Lower leg skin (tissue), 3 donors: Measurements from ENCODE around the gene ABTB2.

Experiments
- POLR2A ChIP-seq, 2 donors: fragments of 450-650 bp; IDR thresholded peaks; one replicate each; pipeline ENCODE4 v1.6.1; 2016 to 2017; ENCODE audit warnings: antibody characterized with exemption in 2 of 2, mild to moderate bottlenecking in 1 of 2, moderate library complexity in 1 of 2
- TF ChIP-seq, protein P1 (sequence below), 3 donors: fragments of 450-650 bp; IDR thresholded peaks; one replicate each; pipeline ENCODE4 v1.5.1; 2016; ENCODE audit warnings: antibody characterized with exemption in 3 of 3, mild to moderate bottlenecking in 3 of 3, moderate library complexity in 2 of 3

GRCh38 chr11:34167961-34168360 lies 189.8 kb downstream of the ABTB2 start:
- TF ChIP-seq, protein P1, sequence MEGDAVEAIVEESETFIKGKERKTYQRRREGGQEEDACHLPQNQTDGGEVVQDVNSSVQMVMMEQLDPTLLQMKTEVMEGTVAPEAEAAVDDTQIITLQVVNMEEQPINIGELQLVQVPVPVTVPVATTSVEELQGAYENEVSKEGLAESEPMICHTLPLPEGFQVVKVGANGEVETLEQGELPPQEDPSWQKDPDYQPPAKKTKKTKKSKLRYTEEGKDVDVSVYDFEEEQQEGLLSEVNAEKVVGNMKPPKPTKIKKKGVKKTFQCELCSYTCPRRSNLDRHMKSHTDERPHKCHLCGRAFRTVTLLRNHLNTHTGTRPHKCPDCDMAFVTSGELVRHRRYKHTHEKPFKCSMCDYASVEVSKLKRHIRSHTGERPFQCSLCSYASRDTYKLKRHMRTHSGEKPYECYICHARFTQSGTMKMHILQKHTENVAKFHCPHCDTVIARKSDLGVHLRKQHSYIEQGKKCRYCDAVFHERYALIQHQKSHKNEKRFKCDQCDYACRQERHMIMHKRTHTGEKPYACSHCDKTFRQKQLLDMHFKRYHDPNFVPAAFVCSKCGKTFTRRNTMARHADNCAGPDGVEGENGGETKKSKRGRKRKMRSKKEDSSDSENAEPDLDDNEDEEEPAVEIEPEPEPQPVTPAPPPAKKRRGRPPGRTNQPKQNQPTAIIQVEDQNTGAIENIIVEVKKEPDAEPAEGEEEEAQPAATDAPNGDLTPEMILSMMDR (IDR thresholded peaks at IDR 0.05) = no peak
- TF ChIP-seq POLR2A (IDR thresholded peaks at IDR 0.05) = no peak
